GM15510 (cell line): ENCODE data around the gene HES5.

Experiments used
- POLR2A ChIP-seq: IDR thresholded peaks from 3 replicates; pipeline ENCODE4 v1.6.1; 2011; ENCODE audit warnings: borderline replicate concordance; ENCODE audit not compliant: insufficient read length; ENCODE audit errors: extremely low read depth

HES5 gene

GRCh38 chr1:2504225-2504948 is 25.7 kb downstream of the HES5 start:
- TF ChIP-seq POLR2A = no peak

DNA sequence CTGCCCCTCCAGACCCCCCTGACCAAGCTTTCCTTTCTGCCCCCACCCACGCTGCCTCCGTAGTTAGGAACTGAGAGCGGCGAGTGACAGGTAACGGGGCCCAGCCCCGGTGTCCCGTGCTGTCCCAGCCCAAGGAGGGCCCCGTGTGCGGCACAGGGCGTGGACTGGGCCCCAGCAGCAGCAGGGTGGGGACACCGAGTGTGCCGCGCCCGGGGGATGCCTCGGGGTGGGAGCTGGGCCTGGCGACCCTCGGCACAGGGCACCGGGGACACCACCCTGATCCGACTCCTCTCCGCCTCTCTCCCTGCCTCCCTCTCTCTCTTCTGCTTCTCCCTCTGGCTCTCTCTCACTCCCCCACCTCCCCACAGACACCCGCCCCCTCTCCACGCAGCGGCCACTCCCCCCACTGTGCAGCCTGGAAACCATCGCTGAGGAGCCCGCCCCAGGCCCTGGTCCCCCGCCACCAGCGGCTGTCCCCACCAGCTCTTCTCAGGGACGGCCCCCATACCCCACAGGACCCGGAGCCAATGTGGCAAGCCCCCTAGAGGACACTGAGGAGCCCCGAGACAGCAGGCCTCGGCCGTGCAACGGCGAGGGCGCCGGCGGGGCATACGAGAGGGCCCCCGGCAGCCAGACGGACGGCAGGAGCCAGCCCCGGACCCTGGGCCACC is 26.4 kb downstream of the HES5 start:
- no peak for TF ChIP-seq POLR2A

- no peak for TF ChIP-seq POLR2A
These were observed 27.2 kb downstream of the HES5 start for GRCh38 chr1:2502661-2503553.

GRCh38 chr1:2502210-2502609 is 27.9 kb downstream of the HES5 start:
- no peak for TF ChIP-seq POLR2A

DNA sequence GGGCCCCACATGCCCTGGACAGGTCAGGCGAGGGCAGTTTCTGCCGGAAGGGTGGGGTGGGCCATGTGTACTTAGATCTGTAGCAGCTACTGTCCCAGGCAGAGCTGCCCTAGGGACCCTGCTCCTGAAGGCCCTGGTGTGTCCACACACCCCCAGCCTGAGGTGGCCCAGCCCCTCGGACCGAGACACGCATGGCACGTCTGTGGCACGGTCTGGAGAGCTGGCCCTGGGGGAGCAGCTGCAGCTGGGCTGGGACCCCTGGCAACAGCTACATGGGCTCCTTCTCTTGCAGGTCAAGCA is 28.3 kb downstream of the HES5 start:
- TF ChIP-seq POLR2A = no peak

GRCh38 chr1:2501041-2501819 is 28.8 kb downstream of the HES5 start:
- no peak for TF ChIP-seq POLR2A

- TF ChIP-seq POLR2A = no peak
These were observed 30.0 kb downstream of the HES5 start for GRCh38 chr1:2499986-2500596.

DNA sequence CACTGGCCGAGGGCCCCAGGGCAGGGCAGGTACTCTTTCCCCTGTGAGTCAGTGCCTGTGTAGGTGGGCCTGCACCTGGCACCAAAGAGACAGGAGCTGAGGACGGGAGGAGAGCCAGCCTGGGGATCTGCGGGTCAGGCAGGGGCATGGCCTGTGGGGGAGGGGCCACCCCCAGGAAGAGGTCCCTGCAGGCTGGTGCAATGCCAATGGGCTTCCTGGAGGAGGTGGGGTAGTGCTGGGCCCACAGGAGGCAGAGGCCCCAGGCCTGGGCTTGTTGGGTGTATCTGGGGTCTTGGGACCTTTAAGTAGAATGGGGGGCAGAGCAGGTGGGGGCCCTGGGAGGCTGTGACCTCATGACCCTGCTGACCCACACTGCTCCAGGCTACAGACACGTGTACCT is 30.8 kb downstream of the HES5 start:
- no peak for TF ChIP-seq POLR2A

DNA sequence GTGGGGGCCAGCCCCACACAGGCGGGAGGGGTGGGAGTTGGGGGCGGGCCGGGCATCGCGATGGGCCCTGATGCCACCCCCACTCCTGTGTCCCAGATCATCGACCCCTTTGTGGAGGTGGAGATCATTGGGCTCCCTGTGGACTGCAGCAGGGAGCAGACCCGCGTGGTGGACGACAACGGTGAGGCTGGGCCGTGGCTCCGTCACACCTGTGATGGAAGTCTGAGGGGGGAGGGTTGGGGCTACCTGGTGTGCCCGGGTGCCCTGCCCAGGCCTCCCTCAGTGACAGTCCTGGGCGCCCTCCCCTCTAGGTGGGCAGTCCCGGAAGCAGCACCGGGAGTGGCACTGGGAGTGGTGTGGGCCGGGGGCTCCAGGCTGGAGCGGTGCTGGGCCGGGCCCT is 31.4 kb downstream of the HES5 start:
- no peak for TF ChIP-seq POLR2A

DNA sequence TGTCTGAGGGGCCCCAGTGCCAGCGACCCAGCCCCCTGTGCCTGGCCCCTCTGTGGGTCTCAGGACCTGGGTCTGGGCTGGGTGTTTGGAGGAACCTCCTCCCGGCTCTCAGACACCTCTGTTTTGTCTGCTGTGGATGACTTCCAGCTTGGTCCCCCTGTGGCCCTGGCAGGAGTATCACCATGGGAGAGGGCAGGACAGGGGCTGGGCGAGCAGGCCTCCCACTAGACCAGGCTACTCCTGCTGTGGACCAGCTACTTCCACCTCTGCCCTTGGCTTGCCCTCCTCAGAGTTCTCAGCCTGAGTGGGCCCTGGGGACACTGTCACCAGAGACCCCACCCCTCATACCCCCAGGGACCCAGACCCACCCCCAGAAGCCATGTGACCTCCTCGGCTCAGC is 32.2 kb downstream of the HES5 start:
- no peak for TF ChIP-seq POLR2A

- TF ChIP-seq POLR2A = no peak
These were observed 33.3 kb downstream of the HES5 start for GRCh38 chr1:2496746-2497145.

DNA sequence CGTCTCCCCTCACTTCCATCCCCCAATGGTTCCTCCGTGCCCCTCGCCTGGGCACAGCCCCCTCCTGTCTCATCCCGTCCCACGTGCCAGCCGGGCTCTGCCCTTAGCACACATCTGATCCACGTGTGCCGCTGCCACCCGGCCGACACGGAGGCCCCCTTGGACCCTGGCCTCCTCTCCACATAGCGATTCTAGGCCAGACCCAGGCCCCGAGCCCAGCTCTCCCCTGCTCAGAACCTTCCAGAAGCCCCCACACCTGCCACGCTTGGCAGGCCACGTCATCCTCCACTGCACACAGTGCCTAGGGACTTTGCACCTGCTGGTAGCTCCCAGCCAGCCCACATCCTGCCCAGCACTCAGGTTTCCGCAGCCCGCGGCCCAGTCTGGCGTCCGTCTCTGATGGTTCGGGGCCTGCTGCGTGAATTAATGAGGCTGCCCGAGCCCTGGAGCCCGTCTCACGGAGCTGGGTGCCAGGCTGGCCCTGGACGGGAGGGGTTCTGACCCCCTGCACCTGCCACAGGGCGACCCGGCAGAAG is 33.9 kb downstream of the HES5 start:
- no peak for TF ChIP-seq POLR2A

DNA sequence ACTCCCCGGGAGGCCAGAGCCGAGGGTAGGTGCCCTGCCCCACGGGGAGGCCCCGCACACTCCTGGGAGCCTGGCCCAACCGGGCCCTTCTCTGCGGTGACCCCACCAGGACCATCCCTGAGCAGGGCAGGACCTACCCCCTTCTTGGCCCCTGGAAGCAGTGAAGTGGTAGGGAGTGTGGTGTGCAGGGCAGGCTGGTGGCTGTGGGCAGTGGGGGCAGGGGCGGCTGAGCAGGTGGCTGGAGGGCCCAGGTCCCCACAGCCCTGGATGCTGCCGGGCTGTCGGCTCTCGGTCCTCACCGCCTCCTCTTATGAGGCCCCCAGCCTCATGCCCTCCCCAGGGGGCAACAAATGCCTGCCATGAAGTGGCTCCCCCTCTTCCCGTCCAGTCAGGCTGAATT is 34.5 kb downstream of the HES5 start:
- no peak for TF ChIP-seq POLR2A

- no peak for TF ChIP-seq POLR2A
These were observed 35.0 kb downstream of the HES5 start for GRCh38 chr1:2495026-2495425.
